ENCODE data around the gene SMAD3.

Gene SMAD3

DNA sequence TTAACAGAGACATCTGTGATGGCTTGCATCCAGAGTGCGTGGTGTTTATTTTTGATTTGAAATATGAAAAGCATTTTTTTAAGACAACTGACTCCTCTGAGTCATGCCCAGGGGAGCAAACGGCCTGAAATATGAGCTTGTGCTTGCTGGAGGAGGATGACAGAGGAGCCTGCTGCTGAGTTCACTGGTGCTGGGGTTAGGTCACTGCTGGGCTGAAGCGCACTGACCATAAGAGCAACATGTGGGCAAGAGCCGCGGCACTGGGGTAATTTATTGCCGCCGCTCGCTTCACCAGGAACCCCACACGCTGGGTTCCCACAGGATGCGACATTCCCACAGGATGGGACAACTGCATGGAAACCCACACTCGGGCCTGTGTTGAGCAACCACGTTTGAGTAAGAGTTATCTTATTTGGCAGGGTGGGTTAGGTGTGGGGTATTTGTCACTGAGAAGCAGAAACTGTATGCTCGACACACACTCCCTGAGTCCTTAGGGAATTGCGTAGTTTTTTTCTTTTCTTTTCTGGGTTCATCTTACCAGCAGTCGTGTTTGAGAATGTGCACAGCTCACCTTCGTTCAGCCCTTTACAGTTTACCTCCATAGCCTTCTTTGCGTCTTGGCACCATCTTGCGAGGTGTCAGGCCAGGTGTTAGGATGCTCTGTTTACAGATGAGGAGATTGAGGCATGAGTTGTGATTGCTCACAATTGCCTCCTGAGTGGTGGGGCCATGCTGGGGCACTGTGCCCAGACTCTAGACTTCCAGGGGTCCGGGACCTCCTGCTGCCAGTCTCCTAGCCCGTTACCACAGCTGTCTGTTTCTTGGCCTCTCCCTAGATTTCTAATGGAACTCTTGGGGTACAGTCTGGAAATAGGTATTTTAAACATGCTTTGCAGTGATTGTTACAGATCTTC is 60.4 kb downstream of the SMAD3 start:
- no peak for DNase-seq (ENCODE audit: low read depth, low spot score)

DNA sequence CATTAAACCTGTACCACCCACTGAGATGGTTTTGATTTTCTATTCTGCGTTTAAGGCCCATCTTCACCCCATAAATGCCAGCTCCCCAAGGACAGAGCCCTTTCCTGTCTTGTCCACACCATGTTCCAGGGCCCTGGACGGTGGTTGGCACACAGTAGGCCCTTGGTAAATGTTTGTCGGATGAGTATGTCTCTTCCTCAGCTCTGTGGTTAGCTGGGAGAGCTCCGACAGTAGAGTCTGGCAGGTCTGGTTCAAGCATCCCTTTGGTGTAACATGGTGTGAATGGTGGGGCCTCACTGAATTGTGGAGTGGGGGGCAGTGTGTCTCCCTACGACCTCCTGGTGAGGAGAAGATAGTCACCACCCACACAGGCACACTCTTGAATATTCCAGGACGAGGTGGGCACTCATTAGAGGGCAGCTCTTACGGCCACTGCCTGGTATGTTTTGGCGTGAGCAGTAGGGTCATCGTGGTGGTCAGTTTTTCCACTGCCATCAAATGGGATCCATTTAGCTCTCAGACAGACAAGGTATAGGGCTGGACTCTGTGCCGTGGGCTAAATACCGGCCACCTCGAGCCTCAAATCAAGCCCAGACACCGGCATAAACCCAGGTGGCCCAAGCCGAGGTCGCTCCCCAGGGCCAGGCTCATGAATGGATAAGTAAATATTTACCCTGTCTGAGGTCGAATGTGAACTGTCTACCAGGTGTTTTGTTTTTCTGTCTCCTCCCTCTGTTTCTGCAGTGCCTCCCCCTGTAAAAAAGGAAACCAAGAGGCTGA is 61.3 kb downstream of the SMAD3 start:
- DNase-seq (ENCODE audit: low read depth, low spot score) = no peak

DNA sequence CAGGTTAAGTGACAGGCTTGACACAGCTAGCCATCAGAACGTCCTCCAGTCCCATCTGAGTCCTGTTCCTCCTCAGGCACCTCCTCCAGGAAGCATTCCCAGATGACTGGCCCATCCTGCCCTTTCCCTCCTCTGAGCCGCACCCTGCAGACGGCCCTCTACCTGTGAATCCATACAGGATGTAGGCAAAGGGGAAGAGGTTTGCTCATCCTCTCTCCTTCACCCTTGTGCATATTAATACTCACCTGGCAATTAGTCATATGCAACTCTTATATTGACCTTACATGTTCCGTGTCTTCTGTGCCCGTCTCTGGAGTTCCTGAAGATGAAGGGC is 61.9 kb downstream of the SMAD3 start:
- no peak for DNase-seq (ENCODE audit: low read depth, low spot score)

DNA sequence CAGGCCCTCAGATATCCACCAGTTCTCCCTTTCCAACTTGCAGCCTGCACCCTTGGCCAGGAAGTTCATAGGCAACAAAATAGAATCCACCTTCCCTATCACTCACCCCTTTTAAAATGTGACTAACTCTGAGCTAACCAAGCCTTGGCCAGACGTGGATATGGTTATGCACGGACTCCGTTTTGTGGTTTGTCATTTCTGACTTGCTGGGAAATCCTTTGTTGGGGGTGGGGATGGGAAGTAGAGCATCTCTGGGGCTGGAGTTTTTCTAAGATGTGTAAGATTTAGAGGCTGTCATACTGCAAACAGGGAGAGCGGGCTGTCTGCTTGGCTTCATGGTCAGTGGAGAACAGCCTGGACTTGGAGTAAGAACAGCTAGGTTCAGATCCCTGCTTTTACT is 62.6 kb downstream of the SMAD3 start:
- no peak for DNase-seq (ENCODE audit: low read depth, low spot score)

DNA sequence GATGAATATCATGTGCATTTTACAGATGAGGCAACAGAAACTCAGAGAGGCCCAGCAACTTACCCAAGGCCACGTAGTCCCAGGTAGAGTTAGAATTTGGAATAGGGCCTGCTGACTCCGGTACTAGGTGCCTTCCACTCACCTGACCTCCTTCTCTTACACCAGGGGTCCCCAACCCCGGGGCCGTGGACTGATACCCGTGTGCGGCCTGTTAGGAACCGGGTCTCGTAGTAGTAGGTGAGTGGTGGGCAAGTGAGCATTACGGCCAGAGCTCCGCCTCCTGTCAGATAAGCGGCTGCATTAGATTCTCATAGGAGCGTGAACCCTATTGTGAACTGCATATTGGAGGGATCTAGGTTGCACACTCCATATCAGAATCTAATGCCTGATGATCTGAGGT is 64.8 kb downstream of the SMAD3 start:
- no peak for DNase-seq (ENCODE audit: low read depth, low spot score)

DNA sequence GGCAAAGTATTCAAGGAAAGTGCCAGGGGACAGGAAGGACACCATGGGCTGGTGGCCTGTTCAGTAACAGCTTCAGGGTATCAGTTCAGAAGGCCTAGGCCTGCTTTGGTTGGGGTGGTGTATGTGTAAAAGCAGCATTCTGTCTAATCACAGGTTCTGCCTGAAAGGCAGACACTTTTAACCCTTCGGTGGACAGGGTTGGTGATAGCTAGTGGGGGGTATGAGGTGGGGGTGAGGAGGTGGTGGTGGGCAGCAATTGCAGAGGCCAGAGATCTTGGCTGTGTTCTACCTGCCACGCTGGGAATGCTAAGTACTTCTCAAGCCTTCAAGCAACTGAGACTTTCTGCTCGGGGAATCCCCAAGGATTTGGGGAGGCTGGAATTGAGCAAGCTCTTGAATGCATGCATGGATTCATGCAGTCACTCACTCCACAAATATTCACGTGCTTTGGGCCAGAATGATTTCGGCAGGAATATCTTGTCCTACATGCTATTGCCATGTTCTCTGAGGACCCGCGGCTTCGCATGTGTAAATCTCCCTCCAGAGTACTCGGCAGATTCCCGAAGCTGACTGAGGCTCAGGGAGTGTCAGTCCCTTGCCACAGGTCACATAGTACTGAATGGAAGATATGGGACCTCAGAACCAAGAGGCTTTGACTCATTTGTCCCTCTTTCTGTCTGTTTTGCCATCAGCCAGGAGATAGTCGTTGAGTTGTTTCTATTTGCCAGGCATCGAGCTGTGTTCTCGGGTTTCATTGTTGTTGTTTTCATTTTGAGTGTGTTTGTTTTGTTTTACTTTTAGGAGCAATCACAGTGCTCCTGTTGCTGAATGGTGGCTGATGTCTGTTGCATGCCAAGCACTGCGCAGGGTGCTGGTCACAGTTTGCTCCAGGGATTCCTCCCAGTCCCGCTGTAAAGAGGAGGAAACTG is 65.5 kb downstream of the SMAD3 start:
- DNase-seq (ENCODE audit: low read depth, low spot score) = no peak

DNA sequence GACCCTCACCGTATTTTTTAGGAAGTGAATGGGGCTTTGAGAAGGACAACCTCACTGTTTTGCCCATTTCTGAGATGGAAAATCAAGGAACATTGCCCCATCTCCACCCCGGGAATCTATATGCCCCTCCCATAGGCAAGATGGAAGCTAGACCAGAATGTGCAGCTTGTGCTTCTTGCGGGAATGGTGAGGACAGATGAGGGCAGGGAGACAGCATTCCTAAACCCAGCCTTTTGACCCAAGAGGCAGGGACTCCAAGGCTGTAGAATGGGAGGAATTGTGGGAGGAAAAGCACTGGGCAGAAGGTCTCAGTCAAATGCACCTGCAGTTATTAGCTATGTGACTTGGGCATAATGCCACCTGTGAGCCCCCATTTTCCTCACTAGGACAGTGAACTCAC is 66.9 kb downstream of the SMAD3 start:
- no peak for DNase-seq (ENCODE audit: low read depth, low spot score)

DNA sequence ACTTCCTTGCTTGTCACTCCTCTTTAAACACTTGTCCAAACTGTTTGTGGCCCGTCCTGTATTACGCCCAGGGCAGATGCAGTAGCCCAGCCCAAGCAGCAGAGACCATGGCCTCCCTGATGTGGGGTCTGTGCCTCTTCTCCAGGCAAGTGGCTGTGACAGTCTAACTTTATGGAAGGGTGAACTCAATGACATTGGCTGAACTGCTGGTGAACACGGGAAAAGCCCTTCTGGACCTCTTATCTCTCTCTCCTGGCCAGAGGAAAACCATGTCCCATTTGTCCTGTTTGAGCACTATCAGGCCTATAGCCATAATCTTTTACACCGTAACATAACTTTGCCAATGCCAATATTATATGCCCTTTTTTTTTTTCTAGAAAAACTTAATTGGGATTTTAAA is 67.6 kb downstream of the SMAD3 start:
- DNase-seq (ENCODE audit: low read depth, low spot score) = no peak

DNA sequence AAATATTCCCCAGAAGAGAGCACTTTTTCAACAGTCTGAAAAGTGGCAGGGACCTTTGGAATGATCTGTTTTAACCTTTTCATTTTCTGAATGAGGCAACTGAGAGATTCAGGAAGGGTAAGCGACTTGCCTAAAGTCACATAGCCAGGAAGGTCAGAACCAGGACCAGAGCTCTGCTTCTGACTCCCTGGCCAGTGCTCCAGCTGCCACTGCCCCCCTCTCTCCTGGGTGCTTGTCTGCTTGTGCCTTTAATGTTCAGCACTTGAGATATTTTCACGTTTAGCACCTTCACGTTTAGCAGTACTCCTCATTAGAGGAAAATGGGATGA is 68.3 kb downstream of the SMAD3 start:
- DNase-seq (ENCODE audit: low read depth, low spot score) = no peak

DNA sequence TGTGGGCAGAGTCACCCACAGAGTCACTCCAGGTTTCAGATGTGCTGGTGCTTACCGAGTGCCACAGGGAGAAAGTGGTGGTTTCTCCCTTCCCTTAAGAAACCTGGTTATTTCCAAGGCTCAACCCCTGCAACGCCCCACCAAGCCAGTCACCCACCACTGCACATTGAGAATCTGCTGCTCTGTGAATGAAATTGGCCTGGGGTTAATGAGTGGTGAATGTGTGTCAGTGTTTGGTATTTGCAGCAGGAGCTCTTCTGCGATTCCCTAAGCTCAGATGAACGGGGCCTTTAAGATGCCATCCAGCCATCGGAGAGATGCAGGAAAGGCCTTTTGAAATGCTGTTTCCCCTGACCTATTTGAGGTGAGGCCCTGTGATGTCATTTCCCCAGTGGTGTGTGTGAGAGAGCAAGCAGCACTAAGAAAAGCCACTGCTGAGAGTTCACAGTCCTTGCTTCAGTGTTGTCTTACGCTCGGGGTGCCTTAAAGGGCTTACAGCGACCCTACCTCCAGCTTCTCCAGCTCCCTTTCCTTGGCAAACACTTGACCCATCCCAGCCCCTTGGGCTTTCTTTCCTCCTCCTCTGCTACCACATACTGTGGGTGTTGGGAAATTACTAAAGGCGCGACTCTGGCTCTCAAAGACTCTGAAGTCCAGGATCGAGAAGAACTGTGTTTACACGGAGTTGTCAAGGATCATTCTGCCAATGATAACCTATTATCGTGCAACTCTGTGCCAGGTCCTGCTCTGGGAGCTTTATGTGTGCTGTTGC is 68.9 kb downstream of the SMAD3 start:
- DNase-seq (ENCODE audit: low read depth, low spot score) = peak; percentile 50

DNA sequence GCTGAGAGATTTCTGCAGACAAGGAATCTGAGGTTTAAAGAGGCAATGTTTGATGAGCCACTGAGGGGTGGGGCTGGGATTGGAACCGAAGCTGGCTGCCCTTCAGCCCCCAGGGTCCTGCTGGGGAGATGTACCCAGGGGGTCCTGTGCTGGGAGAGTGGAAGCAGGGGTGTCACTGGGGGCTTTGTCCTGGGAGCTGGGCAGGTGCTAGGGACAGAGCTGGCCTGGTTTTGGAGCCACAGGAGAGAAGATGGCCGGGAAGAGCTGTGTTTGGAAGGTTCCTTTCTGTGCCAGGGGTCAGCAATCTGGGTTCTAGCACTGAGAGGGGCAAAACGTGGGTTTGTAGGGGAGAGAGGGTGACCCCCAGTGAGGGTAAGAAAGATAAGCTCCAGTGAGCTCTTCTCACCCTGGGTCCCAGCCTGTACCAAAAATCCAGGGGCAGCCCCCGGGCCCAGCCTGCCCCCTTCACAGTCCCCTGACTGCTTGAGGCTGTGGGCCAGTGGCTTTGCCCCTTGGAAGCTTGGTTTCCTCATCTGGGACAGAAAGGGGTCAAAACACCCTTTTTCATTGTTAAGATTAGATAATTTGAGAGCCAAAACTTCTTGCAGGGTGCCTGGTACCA is 69.6 kb downstream of the SMAD3 start:
- DNase-seq (ENCODE audit: low read depth, low spot score) = no peak

DNA sequence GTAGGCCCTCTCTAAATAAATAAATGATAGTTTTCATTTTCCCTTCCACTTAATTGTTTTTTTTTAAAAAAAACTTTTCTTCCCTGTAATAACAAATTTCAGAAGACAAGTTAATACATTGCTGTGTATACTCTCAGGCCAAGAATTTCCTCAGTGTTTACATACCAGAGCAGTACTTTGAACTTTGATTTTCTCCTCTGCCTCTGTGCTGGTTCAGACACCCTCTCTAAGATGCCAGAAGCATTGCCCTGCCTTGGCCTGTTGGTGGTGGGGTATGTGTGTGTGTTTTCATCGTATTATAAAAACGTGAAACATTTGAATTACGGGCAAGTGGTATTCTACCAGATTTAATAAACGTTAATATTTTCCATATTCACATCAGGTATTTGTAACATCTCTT is 70.1 kb downstream of the SMAD3 start:
- no peak for DNase-seq (ENCODE audit: low read depth, low spot score)

DNA sequence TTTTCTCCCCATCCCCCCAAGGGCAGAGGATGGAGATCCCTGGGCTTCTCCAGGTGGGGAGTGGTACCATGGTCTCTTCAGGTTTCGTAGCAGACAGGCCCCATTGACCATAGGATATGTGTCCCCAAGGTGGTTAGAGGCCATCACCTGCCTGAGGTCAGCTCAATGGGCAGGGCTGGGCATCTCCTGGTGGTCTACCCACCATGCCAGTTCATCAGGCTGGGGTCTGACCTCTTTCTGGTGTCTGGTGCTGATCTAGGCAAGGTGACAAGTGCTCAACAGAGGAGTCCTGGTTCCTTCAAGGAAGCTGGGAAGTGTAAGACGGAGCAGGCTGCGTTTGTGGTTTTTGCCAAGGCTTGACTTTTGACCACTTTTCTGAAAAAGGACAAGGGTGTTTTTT is 71.4 kb downstream of the SMAD3 start:
- DNase-seq (ENCODE audit: low read depth, low spot score) = no peak

DNA sequence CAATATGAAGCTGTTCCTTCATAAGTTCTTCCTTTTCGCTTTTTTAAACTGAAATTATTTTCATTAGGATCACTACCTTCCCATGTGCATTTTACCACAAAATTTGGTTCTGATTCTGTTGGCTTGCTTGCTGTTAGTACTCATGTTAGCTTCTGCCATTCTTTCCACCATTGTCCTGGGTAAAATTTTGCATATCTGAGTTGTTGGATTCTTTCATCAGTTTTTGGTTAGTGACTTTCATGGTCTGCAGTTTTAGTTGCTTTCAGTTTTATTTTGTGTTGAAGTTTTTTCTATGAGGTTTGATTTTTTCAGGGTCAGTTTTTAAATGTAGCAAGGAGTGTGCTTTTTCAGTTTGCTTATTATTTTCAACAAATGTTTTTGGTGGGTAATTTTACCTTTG is 71.9 kb downstream of the SMAD3 start:
- DNase-seq (ENCODE audit: low read depth, low spot score) = no peak

DNA sequence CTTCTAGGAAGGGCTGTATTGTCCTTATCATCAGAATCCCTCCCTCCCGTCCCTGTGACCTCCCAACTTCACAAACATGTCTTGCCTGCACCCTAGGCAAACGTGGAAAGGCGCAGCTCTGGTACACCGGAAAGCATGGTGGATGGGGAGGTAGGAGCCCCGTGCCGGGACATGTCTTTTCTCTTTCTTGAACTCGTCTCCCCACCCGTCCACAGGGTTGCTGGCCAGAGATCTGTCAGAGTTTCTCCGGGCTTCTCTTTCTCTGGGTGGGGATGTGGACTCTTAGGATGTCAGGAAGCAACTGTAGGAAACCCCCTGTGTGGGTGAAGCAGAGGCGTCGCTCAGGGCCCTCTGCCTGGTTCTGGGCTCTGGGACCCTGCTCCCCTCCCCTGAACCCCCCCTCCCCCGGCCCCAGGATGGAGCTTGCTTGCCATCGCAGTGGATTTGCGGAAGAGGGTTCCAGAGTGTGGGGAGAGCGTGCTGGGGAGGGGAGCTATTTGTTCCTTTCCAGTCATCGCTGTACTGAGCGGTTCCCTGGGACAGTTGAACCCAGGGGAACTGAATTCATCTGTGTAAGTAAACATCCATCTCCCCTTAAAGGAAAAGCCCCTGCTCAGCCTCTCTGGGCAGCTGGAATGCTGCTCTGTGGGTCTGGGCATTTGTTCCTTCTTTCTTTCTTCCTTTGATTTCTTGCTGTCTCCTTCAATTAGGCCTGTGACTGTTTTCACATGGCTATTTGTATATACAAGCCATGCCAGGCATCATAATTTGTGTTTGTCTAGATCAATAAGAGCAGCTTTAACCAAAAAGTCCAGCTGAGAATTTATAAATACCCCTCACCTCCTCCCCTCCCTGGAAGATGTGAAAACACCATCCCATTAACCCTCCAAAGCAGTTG is 72.8 kb downstream of the SMAD3 start:
- DNase-seq (ENCODE audit: low read depth, low spot score) = peak; percentile 55

DNA sequence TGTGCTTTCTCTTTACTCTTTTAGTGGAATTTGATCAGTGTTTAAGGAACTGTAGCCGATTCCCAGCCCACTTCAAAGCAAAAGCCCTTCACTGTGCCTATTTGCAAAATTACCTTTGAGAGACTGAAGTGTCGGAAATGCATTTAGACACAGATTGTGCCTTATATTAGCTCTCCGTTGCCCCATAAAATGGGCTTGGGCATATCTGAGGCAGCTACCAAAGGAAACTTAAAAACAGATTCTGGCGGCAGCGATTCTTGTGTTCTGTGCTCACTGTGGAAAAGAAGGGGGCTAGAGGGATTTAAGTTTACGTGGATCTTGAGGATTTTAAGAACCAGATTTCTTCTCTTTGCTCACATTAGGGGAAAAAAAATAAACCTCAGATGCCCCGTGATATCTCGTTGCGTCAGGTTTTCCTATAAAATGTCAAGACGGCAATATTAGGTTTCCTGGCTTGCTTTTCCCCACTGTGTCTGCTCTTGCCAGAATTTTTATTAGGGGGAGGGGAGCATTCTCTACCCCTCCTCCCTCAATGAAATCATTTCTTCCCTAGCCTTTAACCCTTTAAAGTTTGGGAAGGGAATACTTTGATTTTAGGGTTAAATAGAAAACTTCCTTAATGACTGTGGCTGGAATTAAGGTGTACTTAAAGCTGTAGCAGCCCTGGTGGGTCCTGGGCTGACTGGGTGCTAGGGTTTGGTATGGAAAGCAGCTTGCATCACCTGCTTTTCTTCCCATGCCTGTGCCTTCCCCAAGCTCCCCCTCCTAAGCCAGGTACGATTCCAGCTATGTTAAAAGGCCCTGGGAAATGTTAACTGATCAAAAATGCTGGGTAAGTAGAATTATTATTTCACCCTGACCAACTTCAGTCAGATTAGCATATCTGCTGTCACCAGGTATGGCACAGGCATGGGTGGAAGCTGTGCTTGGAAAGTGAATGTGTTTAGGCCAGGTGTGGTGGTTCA is 73.8 kb downstream of the SMAD3 start:
- DNase-seq (ENCODE audit: low read depth, low spot score) = no peak

DNA sequence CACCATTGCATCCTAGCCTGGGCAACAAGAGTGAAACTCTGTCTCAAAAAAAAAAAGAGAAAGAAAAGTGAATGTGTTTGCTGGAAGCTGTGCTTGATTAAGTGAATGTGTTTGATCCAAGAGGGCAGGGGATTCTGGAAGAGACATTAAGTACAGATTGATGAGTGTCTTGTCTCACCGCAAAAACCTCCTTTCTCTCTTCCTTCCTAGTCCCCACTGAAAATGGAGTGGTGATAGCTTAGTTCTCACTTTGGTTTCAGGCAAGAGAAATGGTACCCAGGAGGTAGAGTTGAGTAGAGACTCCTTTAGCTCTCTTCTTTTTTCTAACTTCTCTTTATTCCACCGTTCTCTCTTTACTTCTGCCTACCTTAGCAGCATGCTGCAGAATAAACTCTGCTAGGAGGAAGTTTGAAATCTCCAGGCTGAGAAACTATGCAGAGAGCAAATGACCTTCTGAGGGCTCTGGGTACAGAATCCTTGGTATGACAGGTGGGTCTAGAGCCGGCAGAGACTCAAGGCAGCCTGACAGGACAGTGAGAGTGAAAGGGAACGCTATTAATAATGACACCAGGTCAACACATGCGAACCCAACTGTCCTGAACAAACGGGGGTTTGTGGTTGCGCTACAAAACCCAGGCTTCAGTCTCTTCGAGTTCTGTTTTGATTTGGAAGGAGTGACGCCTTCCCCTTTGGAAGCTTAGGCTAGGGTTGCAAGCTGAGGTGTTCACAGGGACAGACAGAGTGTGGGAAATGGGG is 74.9 kb downstream of the SMAD3 start:
- DNase-seq (ENCODE audit: low read depth, low spot score) = no peak
